Peyer's patch (tissue), 4 donors: ENCODE data around the gene SLC6A6. TPM values are rescaled to one million over a fixed set of nuclear protein-coding genes. Genes with fewer than 3 reads are reported as not detected.
"Not testable (repeated sequence)": the region's sequence is repeated elsewhere in the genome, so short reads cannot be mapped to it uniquely, and the experiment has no call there.

Source experiments
- DNase-seq, 3 donors: peaks; one replicate each; pipeline ENCODE4 v3.0.0-alpha.2; 2017 to 2019
- H3K27ac ChIP-seq, 4 donors: fragments of 200-600 bp; sonication (generic); one replicate each; pipeline ENCODE4 v1.5.1; 2016 to 2019
- H3K27me3 ChIP-seq, 2 donors: fragments of 200-600 bp; sonication (generic); one replicate each; pipeline ENCODE4 v1.5.1; 2019
- H3K36me3 ChIP-seq, 3 donors: fragments of 200-600 bp; sonication (generic); one replicate each; pipeline ENCODE4 v1.5.1; 2016 to 2019
- H3K4me1 ChIP-seq, 4 donors: fragments of 200-600 bp; sonication (generic); one replicate each; pipeline ENCODE4 v1.5.1; 2016 to 2019
- H3K4me3 ChIP-seq, 4 donors: fragments of 200-600 bp; sonication (generic); 1 replicate in 3 of 4; 2 replicates in 1 of 4; pipeline ENCODE4 v1.5.1; 2016 to 2019; ENCODE audit warnings: mild to moderate bottlenecking in 1 of 4
- H3K9me3 ChIP-seq, 4 donors: fragments of 200-600 bp; sonication (generic); one replicate each; pipeline ENCODE4 v1.5.1; 2016 to 2019; ENCODE audit warnings: mild to moderate bottlenecking in 1 of 4
- POLR2A ChIP-seq, 2 donors: fragments of 450-650 bp; IDR thresholded peaks; one replicate each; pipeline ENCODE4 v1.5.1; 2017; ENCODE audit warnings: antibody characterized with exemption in 2 of 2, mild to moderate bottlenecking in 2 of 2, moderate library complexity in 2 of 2
- total RNA-seq, 4 donors: library from RNA; depleted of rRNA; stranded (reverse); fragments of >200 nt; gene quantifications; one replicate each; pipeline ENCODE4 v1.1.0, GENCODE V29; 2016
- TF ChIP-seq, protein P1 (sequence below), 6 experiments: fragments of 450-650 bp in 4 of 6; fragments of 200-600 bp in 2 of 6; sonication (generic) in 1 of 6; IDR thresholded peaks; one replicate each; pipeline ENCODE4 v1.5.1; 2017 to 2019; ENCODE audit warnings: antibody characterized with exemption in 6 of 6, mild to moderate bottlenecking in 3 of 6, moderate library complexity in 1 of 6

Gene SLC6A6
- total RNA-seq, 4 donors from 2014 or later: 61.1 to 190 (median 150) TPM

GRCh38 chr3:14435175-14436014, 33.0 kb downstream of the SLC6A6 start:
- Histone ChIP-seq H3K4me3 (no peak overlapping the region), H3K27me3 (no peaks in the 10 kb centered on the region), H3K4me1 (peaks cover 26 to 93% (median 32%) of the 10 kb centered on the region in 4 donors), H3K36me3 (no peaks in the 10 kb centered on the region), H3K27ac (peak overlapping the region in 3 of 4 donors; percentile 11 to 78 (median 72)), H3K9me3 (no peaks in the 10 kb centered on the region)
- no peak for TF ChIP-seq POLR2A (IDR thresholded peaks at IDR 0.05)
- TF ChIP-seq, protein P1, sequence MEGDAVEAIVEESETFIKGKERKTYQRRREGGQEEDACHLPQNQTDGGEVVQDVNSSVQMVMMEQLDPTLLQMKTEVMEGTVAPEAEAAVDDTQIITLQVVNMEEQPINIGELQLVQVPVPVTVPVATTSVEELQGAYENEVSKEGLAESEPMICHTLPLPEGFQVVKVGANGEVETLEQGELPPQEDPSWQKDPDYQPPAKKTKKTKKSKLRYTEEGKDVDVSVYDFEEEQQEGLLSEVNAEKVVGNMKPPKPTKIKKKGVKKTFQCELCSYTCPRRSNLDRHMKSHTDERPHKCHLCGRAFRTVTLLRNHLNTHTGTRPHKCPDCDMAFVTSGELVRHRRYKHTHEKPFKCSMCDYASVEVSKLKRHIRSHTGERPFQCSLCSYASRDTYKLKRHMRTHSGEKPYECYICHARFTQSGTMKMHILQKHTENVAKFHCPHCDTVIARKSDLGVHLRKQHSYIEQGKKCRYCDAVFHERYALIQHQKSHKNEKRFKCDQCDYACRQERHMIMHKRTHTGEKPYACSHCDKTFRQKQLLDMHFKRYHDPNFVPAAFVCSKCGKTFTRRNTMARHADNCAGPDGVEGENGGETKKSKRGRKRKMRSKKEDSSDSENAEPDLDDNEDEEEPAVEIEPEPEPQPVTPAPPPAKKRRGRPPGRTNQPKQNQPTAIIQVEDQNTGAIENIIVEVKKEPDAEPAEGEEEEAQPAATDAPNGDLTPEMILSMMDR (IDR thresholded peaks at IDR 0.05): no peak
- DNase-seq: no peak

GRCh38 chr3:14436954-14437281, 34.5 kb downstream of the SLC6A6 start:
- no peak for TF ChIP-seq POLR2A (IDR thresholded peaks at IDR 0.05)
- TF ChIP-seq, protein P1 (IDR thresholded peaks at IDR 0.05): no peak
- Histone ChIP-seq H3K4me3 (no peak overlapping the region), H3K36me3 (no peaks in the 10 kb centered on the region), H3K9me3 (no peaks in the 10 kb centered on the region), H3K27me3 (no peaks in the 10 kb centered on the region), H3K27ac (peak overlapping the region in 1 of 4 donors; percentile 65), H3K4me1 (peaks cover 17 to 81% (median 21%) of the 10 kb centered on the region in 4 donors)
- DNase-seq: no peak

DNA sequence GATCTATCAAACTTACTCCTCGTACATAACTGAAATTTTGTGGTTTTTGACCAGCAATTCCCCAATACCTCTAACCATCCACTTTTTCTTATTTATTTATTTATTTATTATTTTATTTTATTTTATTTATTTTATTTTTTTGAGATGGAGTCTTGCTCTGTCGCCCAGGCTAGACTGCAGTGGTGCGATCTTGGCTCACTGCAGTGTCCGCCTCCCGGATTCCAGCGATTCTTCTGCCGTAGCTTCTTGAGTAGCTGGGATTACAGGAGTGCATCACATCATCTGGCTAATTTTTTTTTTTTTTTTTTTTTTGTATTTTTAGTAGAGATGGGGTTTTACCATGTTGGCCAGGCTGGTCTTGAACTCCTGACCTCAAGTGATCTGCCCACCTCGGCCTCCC, 35.3 kb downstream of the SLC6A6 start:
- H3K27ac ChIP-seq, DNase-seq: not testable (repeated sequence)
- H3K4me1 ChIP-seq: peaks cover 12 to 73% (median 17%) of the 10 kb centered on the region in 4 donors

GRCh38 chr3:14438262-14438661, 35.9 kb downstream of the SLC6A6 start:
- no peaks in the 10 kb centered on the region for H3K9me3 ChIP-seq
- DNase-seq: no peak
- no peak overlapping the region for H3K4me3 ChIP-seq
- H3K27ac ChIP-seq: no peak overlapping the region
- TF ChIP-seq, protein P1 (IDR thresholded peaks at IDR 0.05): no peak
- TF ChIP-seq POLR2A (IDR thresholded peaks at IDR 0.05): no peak
- H3K27me3 ChIP-seq: no peaks in the 10 kb centered on the region
- H3K36me3 ChIP-seq: peaks cover 0 to 2% (median 0%) of the 10 kb centered on the region in 3 donors
- peaks cover 7 to 67% (median 13%) of the 10 kb centered on the region in 4 donors for H3K4me1 ChIP-seq

More for the DNA sequence above, 35.3 kb downstream of the SLC6A6 start:
- not testable (repeated sequence) for H3K9me3 ChIP-seq, H3K36me3 ChIP-seq, H3K27me3 ChIP-seq, H3K4me3 ChIP-seq

DNA sequence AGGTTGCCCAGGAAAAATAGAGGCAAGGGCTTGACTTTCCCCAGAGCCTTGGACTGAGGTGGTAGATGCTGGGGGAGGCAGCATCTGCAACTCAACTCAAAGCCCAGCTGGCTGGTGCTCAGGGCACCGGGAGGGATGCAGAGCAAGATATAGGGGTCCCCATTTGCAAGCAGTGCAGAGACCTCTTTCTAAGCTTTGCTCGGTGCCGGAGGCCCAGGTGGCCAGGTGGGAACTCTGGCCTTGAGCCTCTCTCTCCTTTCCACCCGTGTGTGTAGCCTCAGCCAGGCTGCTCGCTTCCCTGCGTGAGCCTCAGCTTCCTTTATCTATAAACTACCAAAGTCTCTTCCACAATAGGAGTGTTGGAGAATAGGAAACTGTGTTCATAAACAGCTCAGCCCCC, 36.5 kb downstream of the SLC6A6 start:
- Histone ChIP-seq H3K4me1 (peaks cover 6 to 61% (median 12%) of the 10 kb centered on the region in 4 donors), H3K4me3 (no peak overlapping the region), H3K36me3 (peaks cover 0 to 8% (median 0%) of the 10 kb centered on the region in 3 donors), H3K9me3 (no peaks in the 10 kb centered on the region), H3K27ac (no peak overlapping the region), H3K27me3 (no peaks in the 10 kb centered on the region)
- TF ChIP-seq POLR2A (IDR thresholded peaks at IDR 0.05): no peak
- TF ChIP-seq, protein P1 (IDR thresholded peaks at IDR 0.05): no peak
- no peak for DNase-seq

DNA sequence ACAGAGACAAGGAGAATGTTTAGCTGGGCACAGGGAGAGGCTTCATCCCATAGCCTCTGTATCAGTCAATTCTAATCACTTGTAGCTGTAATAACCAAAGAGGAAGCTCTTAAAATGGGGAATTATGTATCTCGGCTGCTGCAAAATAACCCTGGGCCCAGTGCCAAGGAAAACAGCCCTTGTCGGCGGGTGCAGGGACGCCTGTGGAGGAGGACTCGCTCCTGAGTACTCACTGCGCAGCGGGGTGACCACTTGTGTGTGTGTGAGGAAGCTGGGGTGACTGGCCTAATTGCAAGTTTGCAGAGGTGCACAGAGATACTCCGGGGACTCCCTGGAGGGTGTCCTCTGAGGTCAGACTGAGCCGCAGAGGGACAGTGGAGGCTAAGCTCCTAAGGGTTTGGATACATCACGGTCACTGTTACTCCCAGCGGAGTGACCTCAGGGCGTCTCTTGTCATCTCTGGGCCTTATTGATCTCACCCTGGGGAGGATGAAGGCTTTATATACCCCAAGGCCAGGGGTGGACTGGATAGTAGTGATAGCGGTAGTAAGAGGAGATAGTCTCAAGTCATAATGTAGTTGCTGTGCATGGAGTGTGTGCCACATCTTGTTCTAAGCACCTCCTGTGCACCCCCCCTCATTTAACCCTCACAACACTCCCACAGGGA, 37.2 kb downstream of the SLC6A6 start:
- H3K27me3 ChIP-seq: no peaks in the 10 kb centered on the region
- H3K4me3 ChIP-seq: no peak overlapping the region
- H3K36me3 ChIP-seq: peaks cover 0 to 16% (median 0%) of the 10 kb centered on the region in 3 donors
- peaks cover 1 to 54% (median 5%) of the 10 kb centered on the region in 4 donors for H3K4me1 ChIP-seq
- TF ChIP-seq, protein P1 (IDR thresholded peaks at IDR 0.05): no peak
- no peak for TF ChIP-seq POLR2A (IDR thresholded peaks at IDR 0.05)
- H3K27ac ChIP-seq: peak overlapping the region in 1 of 4 donors; percentile 44
- no peaks in the 10 kb centered on the region for H3K9me3 ChIP-seq
- peak in 2 of 3 donors; percentile 74 to 79 for DNase-seq
